B cell (primary cell): ENCODE results near the gene VIPR2. TPM values are rescaled to one million over a fixed set of nuclear protein-coding genes. Genes with fewer than 3 reads are reported as not detected.

Source experiments
- ATAC-seq: fragments of 200-7000 bp; cut with Tn5 transposase; one replicate; pipeline ENCODE4 v1.10.0; 2021; ENCODE audit warnings: low read depth, mild to moderate bottlenecking, moderate number of reproducible peaks, moderate library complexity
- CTCF ChIA-PET: fragments of 350-600 bp; sonication (Branson Sonifier 250); formaldehyde crosslinking; loops from one replicate; lab custom pipeline; 2021; ENCODE audit warnings: antibody characterized with exemption, inconsistent platforms; lab: Charles Lee
- POLR2A ChIA-PET: fragments of 350-600 bp; sonication (Branson Sonifier 250); formaldehyde crosslinking; loops from one replicate; lab custom pipeline; 2021; ENCODE audit warnings: antibody characterized with exemption; lab: Charles Lee
- DNase-seq: peaks from one replicate; pipeline ENCODE4 v3.0.0; 2013
- H2AFZ ChIP-seq: 2 replicates; pipeline ENCODE4 v1.6.1; 2012; ENCODE audit warnings: mild to moderate bottlenecking, low read depth, low read length; ENCODE audit not compliant: insufficient read depth, poor library complexity, severe bottlenecking
- H3K27ac ChIP-seq, 2 donors: 1 replicate in 1 of 2; 2 replicates in 1 of 2; pipeline ENCODE4 v1.5.1; 2012 to 2013; ENCODE audit warnings: low read length in 2 of 2, mild to moderate bottlenecking in 2 of 2, moderate library complexity in 1 of 2
- H3K27me3 ChIP-seq, 4 experiments: fragments of 200-600 bp in 1 of 4; sonication (generic) in 1 of 4; replicated peaks in 1 of 4; 1 replicate in 2 of 4; 2 replicates in 2 of 4; pipeline versions ENCODE4 v1.6.1 to v1.7.0; 2013 to 2016; ENCODE audit warnings: low read length in 3 of 4, mild to moderate bottlenecking in 2 of 4, mixed read lengths in 1 of 4, moderate library complexity in 1 of 4; ENCODE audit not compliant: insufficient read depth in 4 of 4, control insufficient read depth in 3 of 4; ENCODE audit errors: control extremely low read depth in 1 of 4
- H3K36me3 ChIP-seq, 2 experiments: replicated peaks in 1 of 2; 1 replicate in 1 of 2; 2 replicates in 1 of 2; pipeline versions ENCODE4 v1.6.1 to v1.7.1; 2013; ENCODE audit warnings: low read length in 1 of 2; ENCODE audit not compliant: insufficient read depth in 2 of 2, control insufficient read depth in 1 of 2; ENCODE audit errors: control extremely low read depth in 1 of 2, extremely low read depth in 1 of 2
- H3K4me1 ChIP-seq, 2 donors: fragments of 200-600 bp in 1 of 2; sonication (generic) in 1 of 2; 1 replicate in 1 of 2; 2 replicates in 1 of 2; pipeline versions ENCODE4 v1.5.1 to v1.6.1; 2013 to 2017; ENCODE audit warnings: low read length in 2 of 2; ENCODE audit not compliant: control insufficient read depth in 2 of 2, insufficient read depth in 2 of 2
- H3K4me2 ChIP-seq: replicated peaks from 2 replicates; pipeline ENCODE3; 2012; ENCODE audit warnings: mild to moderate bottlenecking, low read depth, low read length; ENCODE audit not compliant: poor library complexity, severe bottlenecking
- H3K4me3 ChIP-seq, 5 experiments: fragments of 200-600 bp in 1 of 5; sonication (generic) in 1 of 5; 1 replicate in 3 of 5; 2 replicates in 2 of 5; pipeline versions ENCODE4 v1.5.1 to v1.7.0; 2011 to 2016; ENCODE audit warnings: low read length in 4 of 5, mild to moderate bottlenecking in 4 of 5, low read depth in 2 of 5, control low read depth in 1 of 5, moderate library complexity in 1 of 5; ENCODE audit not compliant: insufficient read depth in 1 of 5; ENCODE audit errors: control extremely low read depth in 1 of 5, extremely low read depth in 1 of 5
- H3K79me2 ChIP-seq: fragments of 200-600 bp; sonication (generic); one replicate; pipeline ENCODE4 v1.6.0; 2016; ENCODE audit warnings: low read length; ENCODE audit not compliant: control insufficient read depth, insufficient read depth
- H3K9ac ChIP-seq: fragments of 200-600 bp; sonication (generic); 2 replicates; pipeline ENCODE4 v1.6.1; 2017; ENCODE audit warnings: mild to moderate bottlenecking, low read length, moderate library complexity
- H3K9me3 ChIP-seq, 3 donors: one replicate each; pipeline versions ENCODE4 v1.6.1 to v1.7.1; 2013; ENCODE audit warnings: low read length in 2 of 3; ENCODE audit not compliant: control insufficient read depth in 2 of 3, insufficient read depth in 1 of 3; ENCODE audit errors: control extremely low read depth in 1 of 3
- H4K20me1 ChIP-seq: 2 replicates; pipeline ENCODE4 v1.6.0; 2012; ENCODE audit warnings: mild to moderate bottlenecking, low read length; ENCODE audit not compliant: insufficient read depth, control insufficient read depth, poor library complexity, severe bottlenecking
- H3K27ac Mint-ChIP-seq: one replicate; pipeline ENCODE4 v1.8.0; 2021; ENCODE audit warnings: mixed read lengths
- H3K27me3 Mint-ChIP-seq: one replicate; pipeline ENCODE4 v1.8.0; 2021; ENCODE audit warnings: mixed read lengths
- H3K4me1 Mint-ChIP-seq: one replicate; pipeline ENCODE4 v1.8.0; 2021; ENCODE audit warnings: mixed read lengths
- H3K4me3 Mint-ChIP-seq: one replicate; pipeline ENCODE4 v1.8.0; 2021; ENCODE audit warnings: mixed read lengths
- H3K9me3 Mint-ChIP-seq: one replicate; pipeline ENCODE4 v1.8.0; 2022; ENCODE audit warnings: mixed read lengths; ENCODE audit not compliant: insufficient read depth
- EZH2 ChIP-seq: IDR thresholded peaks from 2 replicates; pipeline ENCODE4 v1.6.1; 2012; ENCODE audit warnings: borderline replicate concordance, low read depth, mild to moderate bottlenecking, moderate library complexity, low read length; ENCODE audit not compliant: insufficient read depth, poor library complexity, severe bottlenecking
- WGBS: methylation state at CpG from one replicate; pipeline ENCODE4 v1.1.5; 2013; ENCODE audit warnings: missing lambda C conversion rate; ENCODE audit not compliant: insufficient coverage; 5-methylcytosine and 5-hydroxymethylcytosine counted together
- intact Hi-C: fragments of 100-400 bp; cut with micrococcal nuclease; formaldehyde crosslinking; loops from one replicate; pipeline ENCODE4 v1.10.0; 2022
- polyA plus RNA-seq: library from polyadenylated mRNA; depleted of rRNA; stranded (reverse); fragments of >200 nt; gene quantifications from 2 replicates; pipeline ENCODE4 v1.2.3, GENCODE V29; 2012
- total RNA-seq, 2 donors: library from RNA; stranded (reverse); fragments of 120-200 nt in 1 of 2; gene quantifications; 1 replicate in 1 of 2; 2 replicates in 1 of 2; pipeline versions ENCODE4 v1.2.3 to v1.2.4, GENCODE V29; 2013 to 2022
- TF ChIP-seq, protein P1 (sequence below): fragments of 200-600 bp; IDR thresholded peaks from one replicate; pipeline ENCODE4 v1.8.0; 2022; ENCODE audit warnings: antibody characterized with exemption, mild to moderate bottlenecking

VIPR2 gene
- total and polyA plus RNA-seq, 2 donors (not counting 1 experiment from before 2014, with no cell fraction given), result not detected

DNA sequence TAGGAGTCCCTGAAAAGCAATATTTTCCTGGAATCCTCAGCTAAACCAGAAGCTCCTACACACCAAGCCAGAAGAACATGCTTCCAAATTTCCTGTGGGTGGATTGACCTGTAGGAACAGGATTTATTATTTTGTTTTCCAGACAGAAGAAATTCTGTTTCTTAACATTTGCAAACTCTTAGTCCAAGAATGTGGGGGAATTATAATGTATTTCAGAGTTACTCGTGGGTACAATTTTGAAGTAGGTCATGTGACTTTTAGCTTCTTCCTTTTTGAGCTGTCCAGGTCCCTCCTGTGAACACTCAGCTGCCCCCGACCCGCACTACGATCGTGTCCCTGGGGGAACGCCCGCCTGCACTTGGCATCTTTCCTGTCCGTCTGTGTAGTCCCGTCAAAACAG lies 27.7 kb upstream of the VIPR2 start:
- 92% methylated on average over 9 of the region's 9 CpGs for WGBS
- Histone ChIP-seq H3K4me2 (no peak overlapping the region), H3K4me3 (no peak overlapping the region), H4K20me1 (no peaks in the 10 kb centered on the region), H3K4me1 (peaks cover 5 to 7% of the 10 kb centered on the region in 2 donors), H3K9ac (no peak overlapping the region), H3K36me3 (no peaks in the 10 kb centered on the region), H3K9me3 (peaks cover 0 to 40% (median 0%) of the 10 kb centered on the region in 3 donors), H3K79me2 (no peaks in the 10 kb centered on the region), H3K27me3 (no peaks in the 10 kb centered on the region), H2AFZ (no peak overlapping the region), H3K27ac (no peak overlapping the region)
- no peaks in the 10 kb centered on the region for H3K27me3 Mint-ChIP-seq
- H3K4me1 Mint-ChIP-seq, result peaks cover 4% of the 10 kb centered on the region
- CTCF ChIA-PET, result no interaction called here
- no peak for DNase-seq
- TF ChIP-seq, protein P1, sequence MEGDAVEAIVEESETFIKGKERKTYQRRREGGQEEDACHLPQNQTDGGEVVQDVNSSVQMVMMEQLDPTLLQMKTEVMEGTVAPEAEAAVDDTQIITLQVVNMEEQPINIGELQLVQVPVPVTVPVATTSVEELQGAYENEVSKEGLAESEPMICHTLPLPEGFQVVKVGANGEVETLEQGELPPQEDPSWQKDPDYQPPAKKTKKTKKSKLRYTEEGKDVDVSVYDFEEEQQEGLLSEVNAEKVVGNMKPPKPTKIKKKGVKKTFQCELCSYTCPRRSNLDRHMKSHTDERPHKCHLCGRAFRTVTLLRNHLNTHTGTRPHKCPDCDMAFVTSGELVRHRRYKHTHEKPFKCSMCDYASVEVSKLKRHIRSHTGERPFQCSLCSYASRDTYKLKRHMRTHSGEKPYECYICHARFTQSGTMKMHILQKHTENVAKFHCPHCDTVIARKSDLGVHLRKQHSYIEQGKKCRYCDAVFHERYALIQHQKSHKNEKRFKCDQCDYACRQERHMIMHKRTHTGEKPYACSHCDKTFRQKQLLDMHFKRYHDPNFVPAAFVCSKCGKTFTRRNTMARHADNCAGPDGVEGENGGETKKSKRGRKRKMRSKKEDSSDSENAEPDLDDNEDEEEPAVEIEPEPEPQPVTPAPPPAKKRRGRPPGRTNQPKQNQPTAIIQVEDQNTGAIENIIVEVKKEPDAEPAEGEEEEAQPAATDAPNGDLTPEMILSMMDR, result no peak
- no peak for TF ChIP-seq EZH2
- H3K9me3 Mint-ChIP-seq, result peaks cover 2% of the 10 kb centered on the region
- ATAC-seq, result no peak
- H3K4me3 Mint-ChIP-seq, result no peak overlapping the region
- no peak overlapping the region for H3K27ac Mint-ChIP-seq
- POLR2A ChIA-PET, result no interaction called here
- intact Hi-C loops, result no loop called here

DNA sequence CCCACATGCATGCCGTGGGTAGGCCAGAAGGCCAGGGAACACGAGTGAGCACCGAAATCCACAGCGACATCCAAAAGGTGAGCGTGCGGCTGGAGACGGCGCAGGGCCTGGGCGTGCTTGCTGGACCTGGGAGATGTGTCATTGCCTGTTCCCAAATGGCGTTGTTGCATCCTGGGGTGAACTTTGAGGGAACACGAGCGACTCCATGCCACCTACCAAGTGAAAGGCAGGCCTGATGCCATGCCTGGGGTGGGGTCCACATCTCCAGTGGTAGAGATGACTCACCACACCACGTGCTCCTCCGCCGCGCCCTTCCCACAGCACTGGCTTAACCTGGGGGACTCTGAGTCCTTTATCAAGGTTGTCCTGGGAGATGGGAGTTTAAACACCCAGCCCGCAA lies 24.7 kb upstream of the VIPR2 start:
- H3K4me3 Mint-ChIP-seq, result no peak overlapping the region
- peaks cover under 1% of the 10 kb centered on the region for H3K4me1 Mint-ChIP-seq
- no peak overlapping the region for H3K9ac ChIP-seq
- H3K27ac ChIP-seq, result no peak overlapping the region
- no peaks in the 10 kb centered on the region for H4K20me1 ChIP-seq
- ATAC-seq (no peak), DNase-seq (no peak)
- POLR2A ChIA-PET, result no interaction called here
- H3K9me3 Mint-ChIP-seq, result peaks cover under 1% of the 10 kb centered on the region
- intact Hi-C loops, result no loop called here
- no peaks in the 10 kb centered on the region for H3K27me3 ChIP-seq
- H3K36me3 ChIP-seq, result no peaks in the 10 kb centered on the region
- CTCF ChIA-PET, result no interaction called here
- H3K4me2 ChIP-seq, result no peak overlapping the region
- H3K4me1 ChIP-seq, result peaks cover under 1% of the 10 kb centered on the region in 2 donors
- TF ChIP-seq, protein P1, result no peak
- TF ChIP-seq EZH2, result no peak
- H3K4me3 ChIP-seq, result no peak overlapping the region
- H3K9me3 ChIP-seq, result peaks cover 0 to 38% (median 0%) of the 10 kb centered on the region in 3 donors
- no peaks in the 10 kb centered on the region for H3K27me3 Mint-ChIP-seq
- H2AFZ ChIP-seq, result no peak overlapping the region
- H3K27ac Mint-ChIP-seq, result no peak overlapping the region
- no peaks in the 10 kb centered on the region for H3K79me2 ChIP-seq
- 90% methylated on average over 12 of the region's 17 CpGs for WGBS
